Naive thymus-derived CD4-positive, alpha-beta T cell (primary cell): Measurements from ENCODE around the gene CNTN6. TPM values are rescaled to one million over a fixed set of nuclear protein-coding genes. Genes with fewer than 3 reads are reported as not detected.
"Not testable (repeated sequence)": the region's sequence is repeated elsewhere in the genome, so short reads cannot be mapped to it uniquely, and the experiment has no call there.

Source experiments
- ATAC-seq: fragments of 150-1000 bp; cut with Tn5 transposase; 2 replicates; pipeline ENCODE4 v1.10.0; 2021; ENCODE audit warnings: mild to moderate bottlenecking, moderate library complexity
- CTCF ChIA-PET: fragments of 350-600 bp; sonication (Branson Sonifier 250); formaldehyde crosslinking; loops from one replicate; lab custom pipeline; 2021; ENCODE audit warnings: antibody characterized with exemption; lab: Charles Lee
- POLR2A ChIA-PET: fragments of 350-600 bp; sonication (Branson Sonifier 250); formaldehyde crosslinking; loops from one replicate; lab custom pipeline; 2021; ENCODE audit warnings: antibody characterized with exemption, inconsistent platforms; lab: Charles Lee
- DNase-seq, 9 donors: peaks; one replicate each; pipeline versions ENCODE4 v3.0.0 to v3.0.0-alpha.2; 2020 to 2022; ENCODE audit warnings: mixed read lengths in 1 of 9
- H3K27ac ChIP-seq: one replicate; pipeline ENCODE4 v1.7.0; 2013; ENCODE audit warnings: mild to moderate bottlenecking, low read depth, low read length, moderate library complexity
- H3K27me3 ChIP-seq, 2 donors: one replicate each; pipeline ENCODE4 v1.7.0; 2013; ENCODE audit warnings: low read length in 2 of 2, mild to moderate bottlenecking in 2 of 2, moderate library complexity in 2 of 2; ENCODE audit not compliant: control insufficient read depth in 2 of 2, insufficient read depth in 2 of 2
- H3K36me3 ChIP-seq, 3 experiments: 1 replicate in 2 of 3; 2 replicates in 1 of 3; pipeline ENCODE4 v1.7.0; 2013; ENCODE audit warnings: low read length in 3 of 3, mild to moderate bottlenecking in 3 of 3, moderate library complexity in 1 of 3; ENCODE audit not compliant: insufficient read depth in 3 of 3, control insufficient read depth in 2 of 3
- H3K4me1 ChIP-seq, 2 donors: one replicate each; pipeline ENCODE4 v1.7.0; 2013; ENCODE audit warnings: low read length in 2 of 2, mild to moderate bottlenecking in 2 of 2, moderate library complexity in 1 of 2; ENCODE audit not compliant: control insufficient read depth in 2 of 2, insufficient read depth in 2 of 2
- H3K4me3 ChIP-seq: 2 replicates; pipeline ENCODE4 v1.7.0; 2013; ENCODE audit warnings: mild to moderate bottlenecking, low read length
- H3K9me3 ChIP-seq, 3 experiments: 1 replicate in 2 of 3; 2 replicates in 1 of 3; pipeline ENCODE4 v1.7.0; 2013; ENCODE audit warnings: low read length in 3 of 3; ENCODE audit not compliant: control insufficient read depth in 2 of 3
- H3K27ac Mint-ChIP-seq, 9 donors: one replicate each; pipeline ENCODE4 v1.8.0; 2020 to 2022; ENCODE audit warnings: mixed read lengths in 9 of 9, mild to moderate bottlenecking in 8 of 9, moderate library complexity in 5 of 9, inconsistent platforms in 2 of 9
- H3K27me3 Mint-ChIP-seq, 5 donors: one replicate each; pipeline ENCODE4 v1.8.0; 2021 to 2022; ENCODE audit warnings: mixed read lengths in 5 of 5, mild to moderate bottlenecking in 1 of 5
- H3K36me3 Mint-ChIP-seq, 5 donors: one replicate each; pipeline ENCODE4 v1.8.0; 2020 to 2022; ENCODE audit warnings: mixed read lengths in 5 of 5, mild to moderate bottlenecking in 3 of 5, inconsistent platforms in 1 of 5
- H3K4me1 Mint-ChIP-seq, 7 donors: one replicate each; pipeline ENCODE4 v1.8.0; 2020 to 2022; ENCODE audit warnings: mixed read lengths in 7 of 7, mild to moderate bottlenecking in 3 of 7, inconsistent platforms in 1 of 7
- H3K4me3 Mint-ChIP-seq, 10 donors: one replicate each; pipeline ENCODE4 v1.8.0; 2020 to 2022; ENCODE audit warnings: mild to moderate bottlenecking in 10 of 10, mixed read lengths in 10 of 10, moderate library complexity in 6 of 10, inconsistent platforms in 2 of 10
- H3K9me3 Mint-ChIP-seq, 11 donors: one replicate each; pipeline ENCODE4 v1.8.0; 2020 to 2022; ENCODE audit warnings: mixed read lengths in 11 of 11, mild to moderate bottlenecking in 4 of 11, inconsistent platforms in 1 of 11, moderate library complexity in 1 of 11
- intact Hi-C, 2 donors: fragments of 100-400 bp; cut with micrococcal nuclease; formaldehyde crosslinking; loops; one replicate each; pipeline ENCODE4 v1.15.1; 2023
- polyA plus RNA-seq, 2 donors: library from polyadenylated mRNA; unstranded; fragments of 300-500 nt; fragmentation: Illumina TruSeq; gene quantifications; one replicate each; pipeline ENCODE4 v1.2.3, GENCODE V29; 2021
- total RNA-seq, 6 experiments: library from RNA in 5 of 6; stranded (reverse) in 5 of 6; gene quantifications; 1 replicate in 5 of 6; 2 replicates in 1 of 6; pipeline ENCODE4 v1.2.3 and lab custom pipeline; 2021 to 2026

The CNTN6 gene
- total and polyA plus RNA-seq, 7 experiments from 2014 or later, result not detected

GRCh38 chr3:1381647-1382036 is 288.8 kb downstream of the CNTN6 start:
- Mint-ChIP-seq H3K9me3 (peaks cover 0 to 12% (median 4%) of the 10 kb centered on the region in 11 donors), H3K27ac (no peak overlapping the region)
- intact Hi-C loops, result no loop called here

GRCh38 chr3:1387396-1387905 is 294.6 kb downstream of the CNTN6 start:
- H3K36me3 Mint-ChIP-seq, H3K36me3 ChIP-seq, H3K27me3 ChIP-seq, intact Hi-C loops, H3K27me3 Mint-ChIP-seq, H3K4me1 Mint-ChIP-seq, CTCF ChIA-PET, H3K27ac ChIP-seq, H3K4me3 Mint-ChIP-seq, H3K27ac Mint-ChIP-seq, POLR2A ChIA-PET, H3K9me3 ChIP-seq, ATAC-seq, H3K4me3 ChIP-seq, H3K4me1 ChIP-seq, DNase-seq: not testable (repeated sequence)
- H3K9me3 Mint-ChIP-seq, result peaks cover 3 to 12% (median 8%) of the 10 kb centered on the region in 11 donors

More at GRCh38 chr3:1381647-1382036, 288.8 kb downstream of the CNTN6 start:
- Mint-ChIP-seq H3K4me3 (no peak overlapping the region), H3K27me3 (no peaks in the 10 kb centered on the region), H3K4me1 (no peaks in the 10 kb centered on the region), H3K36me3 (no peaks in the 10 kb centered on the region)
- peaks cover 0 to 3% (median 0%) of the 10 kb centered on the region in 3 experiments for H3K9me3 ChIP-seq
- no peaks in the 10 kb centered on the region for H3K36me3 ChIP-seq
- ATAC-seq (no peak), DNase-seq (no peak)
- H3K27ac ChIP-seq, result no peak overlapping the region
- ChIA-PET CTCF (no interaction called here), POLR2A (no interaction called here)
- H3K27me3 ChIP-seq, result no peaks in the 10 kb centered on the region
- H3K4me1 ChIP-seq, result no peaks in the 10 kb centered on the region
- H3K4me3 ChIP-seq, result no peak overlapping the region

- no peak overlapping the region for H3K4me3 ChIP-seq
- Mint-ChIP-seq H3K4me3 (no peak overlapping the region), H3K9me3 (peaks cover 0 to 14% (median 3%) of the 10 kb centered on the region in 11 donors), H3K27me3 (no peaks in the 10 kb centered on the region), H3K27ac (no peak overlapping the region), H3K36me3 (no peaks in the 10 kb centered on the region), H3K4me1 (no peaks in the 10 kb centered on the region)
- H3K4me1 ChIP-seq, result no peaks in the 10 kb centered on the region
- no peaks in the 10 kb centered on the region for H3K36me3 ChIP-seq
- ChIA-PET CTCF (no interaction called here), POLR2A (no interaction called here)
- ATAC-seq (no peak), DNase-seq (no peak)
- no peak overlapping the region for H3K27ac ChIP-seq
- no peaks in the 10 kb centered on the region for H3K9me3 ChIP-seq
- H3K27me3 ChIP-seq, result no peaks in the 10 kb centered on the region
- intact Hi-C loops, result no loop called here
Observed at GRCh38 chr3:1394188-1394587, 301.4 kb downstream of the CNTN6 start.

- no peaks in the 10 kb centered on the region for H3K36me3 Mint-ChIP-seq
- ATAC-seq, result no peak
- Histone ChIP-seq H3K36me3 (no peaks in the 10 kb centered on the region), H3K9me3 (no peaks in the 10 kb centered on the region), H3K4me1 (no peaks in the 10 kb centered on the region), H3K27ac (no peak overlapping the region), H3K4me3 (no peak overlapping the region), H3K27me3 (no peaks in the 10 kb centered on the region)
- intact Hi-C loops, result no loop called here
- POLR2A ChIA-PET, result no interaction called here
- H3K4me3 Mint-ChIP-seq, result no peak overlapping the region
- CTCF ChIA-PET, result no interaction called here
- no peak for DNase-seq
- no peak overlapping the region for H3K27ac Mint-ChIP-seq
- H3K4me1 Mint-ChIP-seq, result no peaks in the 10 kb centered on the region
- H3K27me3 Mint-ChIP-seq, result no peaks in the 10 kb centered on the region
- peaks cover 0 to 17% (median 0%) of the 10 kb centered on the region in 11 donors for H3K9me3 Mint-ChIP-seq
Observed at GRCh38 chr3:1400571-1400970, 307.7 kb downstream of the CNTN6 start.

- no peak for DNase-seq
- H3K27me3 Mint-ChIP-seq, result no peaks in the 10 kb centered on the region
- no peaks in the 10 kb centered on the region for H3K4me1 Mint-ChIP-seq
Observed at GRCh38 chr3:1404270-1404962, 311.6 kb downstream of the CNTN6 start.

GRCh38 chr3:1406250-1406649 is 313.4 kb downstream of the CNTN6 start:
- DNase-seq, result no peak
- no peaks in the 10 kb centered on the region for H3K36me3 Mint-ChIP-seq
- intact Hi-C loops, result no loop called here
- H3K9me3 ChIP-seq, result no peaks in the 10 kb centered on the region
- H3K36me3 ChIP-seq, result no peaks in the 10 kb centered on the region
- no peak overlapping the region for H3K27ac Mint-ChIP-seq
- H3K9me3 Mint-ChIP-seq, result peaks cover 0 to 15% (median 3%) of the 10 kb centered on the region in 11 donors
- H3K27me3 ChIP-seq, result no peaks in the 10 kb centered on the region
- H3K4me1 Mint-ChIP-seq, result no peaks in the 10 kb centered on the region
- H3K4me3 ChIP-seq, result no peak overlapping the region
- H3K27me3 Mint-ChIP-seq, result no peaks in the 10 kb centered on the region
- ATAC-seq, result no peak
- ChIA-PET CTCF (no interaction called here), POLR2A (no interaction called here)
- no peak overlapping the region for H3K27ac ChIP-seq
- no peaks in the 10 kb centered on the region for H3K4me1 ChIP-seq
- no peak overlapping the region for H3K4me3 Mint-ChIP-seq

More at GRCh38 chr3:1404270-1404962, 311.6 kb downstream of the CNTN6 start:
- no peak for ATAC-seq
- CTCF ChIA-PET, result no interaction called here
- intact Hi-C loops, result no loop called here
- Histone ChIP-seq H3K27me3 (no peaks in the 10 kb centered on the region), H3K36me3 (no peaks in the 10 kb centered on the region), H3K9me3 (no peaks in the 10 kb centered on the region), H3K4me3 (no peak overlapping the region), H3K4me1 (no peaks in the 10 kb centered on the region), H3K27ac (no peak overlapping the region)
- POLR2A ChIA-PET, result no interaction called here
- Mint-ChIP-seq H3K27ac (no peak overlapping the region), H3K9me3 (peaks cover 0 to 22% (median 3%) of the 10 kb centered on the region in 11 donors), H3K36me3 (no peaks in the 10 kb centered on the region), H3K4me3 (no peak overlapping the region)

GRCh38 chr3:1421577-1421976 is 328.8 kb downstream of the CNTN6 start:
- ATAC-seq (no peak), DNase-seq (no peak)
- Mint-ChIP-seq H3K36me3 (no peaks in the 10 kb centered on the region), H3K4me1 (no peaks in the 10 kb centered on the region), H3K27me3 (no peaks in the 10 kb centered on the region), H3K4me3 (no peak overlapping the region), H3K9me3 (peaks cover 0 to 17% (median 3%) of the 10 kb centered on the region in 11 donors), H3K27ac (no peak overlapping the region)
- no peak overlapping the region for H3K27ac ChIP-seq
- no peaks in the 10 kb centered on the region for H3K4me1 ChIP-seq
- intact Hi-C loops, result no loop called here
- H3K4me3 ChIP-seq, result no peak overlapping the region
- no peaks in the 10 kb centered on the region for H3K27me3 ChIP-seq
- no peaks in the 10 kb centered on the region for H3K9me3 ChIP-seq
- CTCF ChIA-PET, result no interaction called here
- no peaks in the 10 kb centered on the region for H3K36me3 ChIP-seq
- POLR2A ChIA-PET, result no interaction called here
